ENCODE data around the gene BRD1.

BRD1 gene

GRCh38 chr22:49811020-49811791, 16.5 kb downstream of the BRD1 start:
- H3K27ac ChIP-seq = no peak overlapping the region
- TF ChIP-seq CTCF (conservative IDR thresholded peaks at IDR 0.05; ENCODE audit: low read depth) = no peak
- CTCF ChIA-PET = interaction anchor here (0.8 kb wide), 1 partner anchor 10 kb away, joined by 3 read pairs; no protein-coding TSS in a partner anchor
- no peak for DNase-seq (ENCODE audit: low spot score)
- POLR2A ChIA-PET (ENCODE audit: low non-redundant PET) = no interaction called here

- TF ChIP-seq CTCF (conservative IDR thresholded peaks at IDR 0.05; ENCODE audit: low read depth) = no peak
- POLR2A ChIA-PET (ENCODE audit: low non-redundant PET) = no interaction called here
- no peak for DNase-seq (ENCODE audit: low spot score)
- H3K27ac ChIP-seq = no peak overlapping the region
- CTCF ChIA-PET = interaction anchor here (0.8 kb wide), 1 partner anchor 9 kb away, joined by 3 read pairs; no protein-coding TSS in a partner anchor
These were observed 17.2 kb downstream of the BRD1 start for GRCh38 chr22:49810363-49811019.

- no peak overlapping the region for H3K27ac ChIP-seq
These were observed 19.6 kb downstream of the BRD1 start for GRCh38 chr22:49807780-49808708.

GRCh38 chr22:49807129-49807528, 20.5 kb downstream of the BRD1 start:
- no peak overlapping the region for H3K27ac ChIP-seq
- no peak for DNase-seq (ENCODE audit: low spot score)
- ChIA-PET CTCF (no interaction called here), POLR2A (ENCODE audit: low non-redundant PET) (no interaction called here)
- no peak for TF ChIP-seq CTCF (conservative IDR thresholded peaks at IDR 0.05; ENCODE audit: low read depth)

More at GRCh38 chr22:49807780-49808708, 19.6 kb downstream of the BRD1 start:
- CTCF ChIA-PET = no interaction called here
- TF ChIP-seq CTCF (conservative IDR thresholded peaks at IDR 0.05; ENCODE audit: low read depth) = no peak
- DNase-seq (ENCODE audit: low spot score) = no peak
- POLR2A ChIA-PET (ENCODE audit: low non-redundant PET) = no interaction called here

GRCh38 chr22:49803737-49804375, 23.8 kb downstream of the BRD1 start:
- ChIA-PET CTCF (no interaction called here), POLR2A (ENCODE audit: low non-redundant PET) (no interaction called here)
- TF ChIP-seq CTCF (conservative IDR thresholded peaks at IDR 0.05; ENCODE audit: low read depth) = no peak
- no peak for DNase-seq (ENCODE audit: low spot score)
- no peak overlapping the region for H3K27ac ChIP-seq

- POLR2A ChIA-PET (ENCODE audit: low non-redundant PET) = no interaction called here
- no peak for DNase-seq (ENCODE audit: low spot score)
- CTCF ChIA-PET = no interaction called here
- H3K27ac ChIP-seq = no peak overlapping the region
- no peak for TF ChIP-seq CTCF (conservative IDR thresholded peaks at IDR 0.05; ENCODE audit: low read depth)
These were observed 24.5 kb downstream of the BRD1 start for GRCh38 chr22:49803134-49803533.
